Stimulated activated CD4-positive, alpha-beta T cell treated with anti-CD3 and anti-CD28 coated beads, Interleukin-4, amount 100 ng/mL, for 1 hour (primary cell): Measurements from ENCODE around the gene ZNF189.
"Not testable (repeated sequence)": the region's sequence is repeated elsewhere in the genome, so short reads cannot be mapped to it uniquely, and the experiment has no call there.

Experiments
- DNase-seq: peaks from one replicate; pipeline ENCODE4 v3.0.0-alpha.2; 2020

Gene ZNF189

DNA sequence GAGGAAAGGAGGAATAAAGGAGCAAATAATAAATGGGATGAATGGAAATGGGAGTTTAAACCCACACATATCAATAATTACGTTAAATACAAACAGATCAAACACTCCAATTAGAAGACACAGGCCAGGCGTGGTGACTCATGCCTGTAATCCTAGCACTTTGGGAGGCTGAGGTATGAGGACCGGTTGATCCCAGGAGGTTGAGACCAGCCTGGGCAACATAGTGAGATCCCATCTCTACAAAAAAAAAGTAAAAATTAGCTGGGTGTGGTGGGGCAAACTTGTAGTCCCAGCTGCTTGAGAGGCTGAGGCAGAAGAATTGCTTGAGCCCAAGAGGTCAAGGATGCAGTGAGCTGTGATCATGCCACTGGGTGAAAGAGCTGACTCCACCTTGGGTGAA, 17.5 kb upstream of the ZNF189 start:
- no peak for DNase-seq

- no peak for DNase-seq
These were observed 16.8 kb upstream of the ZNF189 start for GRCh38 chr9:101381833-101382342.

- DNase-seq = no peak
These were observed 15.3 kb upstream of the ZNF189 start for GRCh38 chr9:101383361-101383760.

DNA sequence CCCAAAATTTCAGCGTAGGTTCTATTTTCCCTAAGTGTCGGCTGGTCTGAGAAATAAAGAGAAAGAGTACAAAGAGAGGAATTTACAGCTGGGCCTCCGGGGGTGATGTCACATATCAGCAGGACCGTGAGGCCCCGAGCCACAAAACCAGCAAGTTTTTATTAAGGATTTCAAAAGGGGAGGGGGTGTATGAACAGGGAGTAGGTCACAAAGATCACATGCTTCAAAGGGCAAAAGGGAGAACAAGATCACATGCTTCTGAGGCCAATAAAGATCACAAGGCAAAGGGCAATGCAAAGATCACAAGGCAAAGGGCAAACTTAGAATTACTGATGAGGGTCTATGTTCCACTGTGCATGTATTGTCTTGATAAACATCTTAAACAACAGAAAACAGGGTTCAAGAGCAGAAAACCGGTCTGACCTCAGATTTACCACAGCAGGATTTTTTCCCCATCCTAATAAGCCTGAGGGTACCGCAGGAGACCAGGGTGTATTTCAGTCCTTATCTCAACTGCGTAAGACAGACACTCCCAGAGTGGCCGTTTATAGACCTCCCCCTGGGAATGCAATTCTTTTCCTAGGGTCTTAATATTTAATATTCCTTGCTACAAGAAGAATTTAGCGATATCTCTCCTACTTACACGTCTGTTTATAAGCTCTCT, 13.6 kb upstream of the ZNF189 start, which contains the start of gene BAAT:
BAAT (minus strand) TSS at position 134 of the 664 bp plus-strand sequence. CDS start 13,602 bp downstream, outside the sequence.
- DNase-seq = not testable (repeated sequence)

- DNase-seq = no peak
These were observed 10.7 kb upstream of the ZNF189 start for GRCh38 chr9:101387871-101388506.

DNA sequence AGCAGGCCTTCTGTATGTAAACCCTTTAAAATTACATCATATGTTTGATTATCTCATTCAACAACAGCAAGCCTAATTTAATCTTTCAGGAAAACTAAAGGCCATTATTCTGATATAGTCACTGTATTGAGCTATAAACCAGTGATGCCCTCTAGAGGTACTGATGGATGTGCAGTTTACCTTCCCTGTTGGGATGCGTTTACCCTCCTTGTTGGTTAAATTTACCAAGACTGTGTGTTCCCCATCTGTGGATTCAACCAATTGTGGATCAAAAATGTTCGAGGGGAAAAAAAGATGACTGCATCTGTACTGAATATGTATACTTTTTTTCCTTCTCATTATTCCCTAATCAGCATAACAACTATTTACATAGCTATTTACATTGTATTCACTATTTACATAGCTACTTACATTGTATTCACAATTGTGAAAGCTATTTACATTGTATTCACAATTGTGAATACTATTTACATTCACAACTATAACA, 10.1 kb upstream of the ZNF189 start:
- DNase-seq = no peak

DNA sequence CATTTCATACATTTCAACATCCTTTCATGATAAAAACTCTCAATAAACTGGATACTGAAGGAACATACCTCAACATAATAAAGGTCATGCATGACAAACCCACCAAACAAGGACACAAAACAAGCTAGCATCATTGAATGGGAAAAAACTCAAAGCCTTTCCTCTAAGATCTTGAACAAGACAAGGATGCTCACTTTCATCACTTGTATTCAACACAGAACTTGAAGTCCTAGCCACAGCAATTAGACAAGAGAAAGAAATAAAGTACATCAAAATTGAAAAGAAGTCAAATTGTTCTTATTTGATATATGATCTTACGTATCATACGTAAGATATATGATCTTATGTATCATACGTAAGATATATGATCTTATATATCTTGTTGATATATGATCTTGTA, 5.5 kb upstream of the ZNF189 start:
- no peak for DNase-seq

GRCh38 chr9:101394687-101395086, 4.0 kb upstream of the ZNF189 start:
- DNase-seq = no peak

- no peak for DNase-seq
These were observed 944 bp upstream of the ZNF189 start for GRCh38 chr9:101397746-101398067.

DNA sequence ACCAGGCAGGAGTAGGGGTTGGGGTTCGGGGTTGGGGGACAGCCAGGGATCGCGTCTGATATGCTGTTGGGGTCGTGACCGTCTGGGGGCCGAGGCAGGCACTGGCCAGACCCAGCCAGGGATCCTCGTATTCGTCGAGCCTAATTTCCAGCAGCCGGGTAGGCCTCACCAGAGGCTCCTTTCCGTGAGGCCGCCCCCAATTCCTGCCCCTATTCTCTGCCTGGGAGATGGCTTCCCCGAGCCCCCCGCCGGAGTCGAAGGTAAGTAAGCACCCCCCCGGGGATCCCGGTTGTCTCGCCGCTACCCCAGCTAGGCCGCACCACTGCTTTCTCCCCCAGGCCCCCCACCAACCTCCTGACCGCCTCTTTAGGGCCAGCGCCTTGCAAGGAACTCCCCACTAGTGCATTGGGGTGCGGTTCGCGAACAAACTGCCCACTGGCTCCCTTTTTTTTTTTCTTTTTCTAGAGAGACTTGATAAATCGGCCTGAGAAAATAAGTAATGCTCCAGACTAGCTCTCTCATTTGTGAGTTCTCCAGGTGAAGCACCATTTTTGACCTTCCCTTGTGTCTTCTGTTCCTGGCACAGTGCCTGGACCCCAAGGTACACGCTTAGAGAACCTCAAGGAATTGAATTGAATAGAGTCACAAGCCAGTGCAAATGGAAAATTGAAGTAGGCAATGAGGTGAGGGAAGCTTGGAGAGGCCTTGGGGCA, 435 bp downstream of the ZNF189 start:
- no peak for DNase-seq

- no peak for DNase-seq
These were observed 956 bp downstream of the ZNF189 start for GRCh38 chr9:101399643-101399970.

GRCh38 chr9:101400120-101400519, 1.5 kb downstream of the ZNF189 start:
- DNase-seq = no peak

- DNase-seq = no peak
These were observed 5.0 kb downstream of the ZNF189 start for GRCh38 chr9:101403516-101404285.

DNA sequence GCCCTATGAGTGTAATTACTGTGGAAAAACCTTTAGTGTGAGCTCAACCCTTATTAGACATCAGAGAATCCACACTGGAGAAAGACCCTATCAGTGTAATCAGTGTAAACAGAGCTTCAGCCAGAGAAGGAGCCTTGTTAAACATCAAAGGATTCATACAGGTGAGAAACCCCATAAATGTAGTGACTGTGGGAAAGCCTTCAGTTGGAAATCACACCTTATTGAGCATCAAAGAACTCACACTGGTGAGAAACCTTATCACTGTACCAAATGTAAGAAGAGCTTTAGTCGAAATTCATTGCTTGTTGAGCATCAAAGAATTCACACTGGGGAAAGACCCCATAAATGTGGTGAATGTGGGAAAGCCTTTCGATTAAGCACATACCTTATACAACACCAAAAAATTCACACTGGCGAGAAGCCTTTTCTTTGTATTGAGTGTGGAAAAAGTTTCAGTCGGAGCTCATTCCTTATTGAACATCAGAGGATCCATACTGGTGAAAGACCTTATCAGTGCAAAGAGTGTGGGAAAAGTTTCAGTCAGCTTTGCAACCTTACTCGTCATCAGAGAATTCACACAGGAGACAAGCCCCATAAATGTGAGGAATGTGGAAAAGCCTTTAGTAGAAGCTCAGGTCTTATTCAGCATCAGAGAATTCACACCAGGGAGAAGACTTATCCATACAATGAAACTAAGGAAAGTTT, 9.9 kb downstream of the ZNF189 start:
- DNase-seq = no peak

DNA sequence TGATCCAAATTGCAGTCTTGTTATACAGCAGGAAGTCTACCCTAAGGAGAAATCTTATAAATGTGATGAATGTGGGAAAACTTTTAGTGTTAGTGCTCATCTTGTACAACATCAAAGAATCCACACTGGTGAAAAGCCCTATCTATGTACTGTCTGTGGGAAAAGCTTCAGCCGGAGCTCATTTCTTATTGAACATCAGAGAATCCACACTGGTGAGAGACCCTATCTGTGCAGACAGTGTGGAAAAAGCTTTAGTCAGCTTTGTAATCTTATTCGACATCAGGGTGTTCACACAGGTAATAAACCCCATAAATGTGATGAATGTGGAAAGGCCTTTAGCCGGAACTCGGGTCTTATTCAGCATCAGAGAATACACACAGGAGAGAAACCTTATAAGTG, 10.4 kb downstream of the ZNF189 start:
- no peak for DNase-seq

DNA sequence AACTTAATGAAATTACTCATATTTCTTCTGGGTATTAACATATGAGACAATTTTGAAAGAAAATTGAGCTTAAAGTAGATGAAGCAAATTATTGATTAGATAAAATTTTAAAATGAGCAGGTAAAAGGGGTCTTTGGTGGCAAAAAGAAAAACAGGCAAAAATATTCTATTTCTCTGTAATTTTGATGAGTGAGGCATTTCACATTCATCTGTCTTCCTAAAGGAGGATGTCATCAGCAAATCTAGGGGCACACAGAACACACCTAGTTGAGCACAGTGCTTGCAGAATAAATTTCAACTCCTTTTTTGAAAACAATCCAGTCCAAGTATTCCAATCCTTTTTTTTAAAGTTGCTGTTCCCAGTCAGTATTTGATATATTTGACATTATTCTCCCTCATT, 16.2 kb downstream of the ZNF189 start:
- DNase-seq = no peak

GRCh38 chr9:101415578-101415977, 16.9 kb downstream of the ZNF189 start:
- no peak for DNase-seq

GRCh38 chr9:101417389-101417788, 18.7 kb downstream of the ZNF189 start:
- DNase-seq = no peak

DNA sequence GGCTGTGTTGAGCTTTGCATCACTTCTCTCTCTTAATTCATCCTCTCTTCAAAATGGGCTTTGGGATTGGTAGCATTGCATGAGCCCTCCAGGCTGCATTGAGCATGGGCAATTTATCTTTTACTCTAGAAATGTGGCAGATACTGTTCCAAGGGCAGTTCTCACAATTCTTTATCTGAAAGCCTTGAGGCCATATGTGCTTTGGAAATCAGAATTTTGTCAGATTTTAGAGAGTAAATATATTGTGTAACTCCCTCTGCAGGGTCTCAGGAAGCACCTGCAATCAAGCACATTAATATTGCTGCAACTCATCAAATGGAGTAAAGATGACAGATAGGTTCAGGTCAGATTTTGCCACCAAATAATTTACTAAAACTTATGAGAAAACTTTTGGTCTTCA, 19.3 kb downstream of the ZNF189 start:
- no peak for DNase-seq

- no peak for DNase-seq
These were observed 20.1 kb downstream of the ZNF189 start for GRCh38 chr9:101418518-101419430.

- DNase-seq = no peak
These were observed 21.2 kb downstream of the ZNF189 start for GRCh38 chr9:101419863-101420262.
